Ishikawa (cell line): Measurements from ENCODE around the gene SLC35G6.

Experiments
- CEBPB ChIP-seq: IDR thresholded peaks from 2 replicates; pipeline ENCODE4 v1.6.1; 2012
- EP300 ChIP-seq: IDR thresholded peaks from 2 replicates; pipeline ENCODE4 v1.6.1; 2012; ENCODE audit warnings: borderline replicate concordance
- FOXM1 ChIP-seq: IDR thresholded peaks from 2 replicates; pipeline ENCODE4 v1.6.1; 2012; ENCODE audit warnings: low read depth, borderline replicate concordance
- NFIC ChIP-seq: IDR thresholded peaks from 2 replicates; pipeline ENCODE4 v1.6.1; 2012
- RAD21 ChIP-seq: IDR thresholded peaks from 2 replicates; pipeline ENCODE4 v1.6.1; 2012; ENCODE audit warnings: low read depth
- TAF1 ChIP-seq: IDR thresholded peaks from 2 replicates; pipeline ENCODE4 v1.6.1; 2012; ENCODE audit warnings: low read depth, mild to moderate bottlenecking
- TCF12 ChIP-seq: IDR thresholded peaks from 2 replicates; pipeline ENCODE4 v1.6.1; 2012; ENCODE audit warnings: low read depth
- TF ChIP-seq, protein P1 (sequence below): IDR thresholded peaks from 2 replicates; pipeline ENCODE4 v1.6.1; 2012; ENCODE audit warnings: low read depth, mild to moderate bottlenecking
- TF ChIP-seq, protein P2 (sequence below): IDR thresholded peaks from 2 replicates; pipeline ENCODE4 v1.6.1; 2012

DNA sequence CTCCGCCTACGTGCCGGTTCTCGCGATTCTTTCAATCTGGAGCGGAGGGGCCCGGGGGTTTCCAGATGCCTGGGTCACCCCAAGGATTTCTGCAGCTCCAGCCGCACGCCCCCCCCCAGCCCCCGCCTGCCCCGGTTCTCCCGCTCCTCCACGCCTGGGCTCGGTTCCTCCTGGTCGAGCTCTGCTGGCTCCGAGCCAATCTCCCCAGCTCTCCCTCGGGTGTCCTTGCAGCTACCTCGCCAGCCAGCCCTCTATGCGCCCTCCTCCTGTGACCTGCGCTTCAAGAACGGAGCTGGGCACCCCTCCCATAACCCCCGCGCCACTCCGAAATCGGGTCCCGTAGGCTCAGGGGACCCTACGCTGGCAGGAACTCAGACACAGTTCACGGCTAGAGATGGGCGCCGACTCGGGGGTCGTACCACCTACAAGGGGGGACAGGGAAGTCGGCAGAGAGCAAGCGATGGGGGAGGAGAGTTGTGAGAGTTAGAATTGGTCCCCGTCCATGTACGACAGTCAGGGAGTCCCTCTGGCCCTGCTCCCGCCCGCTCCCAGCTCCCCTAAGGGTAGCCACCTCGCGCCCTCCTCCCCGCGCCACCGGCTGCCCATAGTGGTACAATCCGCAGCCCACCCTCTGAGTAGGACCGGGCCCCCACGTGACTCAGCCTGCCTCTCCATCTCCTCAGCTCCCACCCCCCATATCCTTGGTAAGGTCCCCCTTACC lies 41.0 kb upstream of the SLC35G6 start:
- no peak for TF ChIP-seq TCF12
- TF ChIP-seq, protein P1, sequence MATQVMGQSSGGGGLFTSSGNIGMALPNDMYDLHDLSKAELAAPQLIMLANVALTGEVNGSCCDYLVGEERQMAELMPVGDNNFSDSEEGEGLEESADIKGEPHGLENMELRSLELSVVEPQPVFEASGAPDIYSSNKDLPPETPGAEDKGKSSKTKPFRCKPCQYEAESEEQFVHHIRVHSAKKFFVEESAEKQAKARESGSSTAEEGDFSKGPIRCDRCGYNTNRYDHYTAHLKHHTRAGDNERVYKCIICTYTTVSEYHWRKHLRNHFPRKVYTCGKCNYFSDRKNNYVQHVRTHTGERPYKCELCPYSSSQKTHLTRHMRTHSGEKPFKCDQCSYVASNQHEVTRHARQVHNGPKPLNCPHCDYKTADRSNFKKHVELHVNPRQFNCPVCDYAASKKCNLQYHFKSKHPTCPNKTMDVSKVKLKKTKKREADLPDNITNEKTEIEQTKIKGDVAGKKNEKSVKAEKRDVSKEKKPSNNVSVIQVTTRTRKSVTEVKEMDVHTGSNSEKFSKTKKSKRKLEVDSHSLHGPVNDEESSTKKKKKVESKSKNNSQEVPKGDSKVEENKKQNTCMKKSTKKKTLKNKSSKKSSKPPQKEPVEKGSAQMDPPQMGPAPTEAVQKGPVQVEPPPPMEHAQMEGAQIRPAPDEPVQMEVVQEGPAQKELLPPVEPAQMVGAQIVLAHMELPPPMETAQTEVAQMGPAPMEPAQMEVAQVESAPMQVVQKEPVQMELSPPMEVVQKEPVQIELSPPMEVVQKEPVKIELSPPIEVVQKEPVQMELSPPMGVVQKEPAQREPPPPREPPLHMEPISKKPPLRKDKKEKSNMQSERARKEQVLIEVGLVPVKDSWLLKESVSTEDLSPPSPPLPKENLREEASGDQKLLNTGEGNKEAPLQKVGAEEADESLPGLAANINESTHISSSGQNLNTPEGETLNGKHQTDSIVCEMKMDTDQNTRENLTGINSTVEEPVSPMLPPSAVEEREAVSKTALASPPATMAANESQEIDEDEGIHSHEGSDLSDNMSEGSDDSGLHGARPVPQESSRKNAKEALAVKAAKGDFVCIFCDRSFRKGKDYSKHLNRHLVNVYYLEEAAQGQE = no peak
- TF ChIP-seq TAF1 = no peak
- no peak for TF ChIP-seq FOXM1
- TF ChIP-seq RAD21 = no peak
- TF ChIP-seq, protein P2, sequence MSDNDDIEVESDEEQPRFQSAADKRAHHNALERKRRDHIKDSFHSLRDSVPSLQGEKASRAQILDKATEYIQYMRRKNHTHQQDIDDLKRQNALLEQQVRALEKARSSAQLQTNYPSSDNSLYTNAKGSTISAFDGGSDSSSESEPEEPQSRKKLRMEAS = no peak
- TF ChIP-seq NFIC = peak; percentile 82
- no peak for TF ChIP-seq CEBPB
- TF ChIP-seq EP300 = no peak
